ENCODE measurements around the gene ATP6V1D.

ATP6V1D gene

GRCh38 chr14:67387195-67387594 lies 27.6 kb upstream of the ATP6V1D start:
- Mint-ChIP-seq H3K27ac (no peak overlapping the region), H3K9me3 (no peaks in the 10 kb centered on the region), H3K4me1 (peaks cover 3% of the 10 kb centered on the region), H3K36me3 (ENCODE audit: low read depth) (peaks cover 40% of the 10 kb centered on the region), H3K4me3 (no peak overlapping the region), H3K27me3 (no peaks in the 10 kb centered on the region)
- no peak for DNase-seq
- no peak for ATAC-seq

GRCh38 chr14:67385618-67386017 lies 26.0 kb upstream of the ATP6V1D start:
- peaks cover 53% of the 10 kb centered on the region for H3K36me3 Mint-ChIP-seq (ENCODE audit: low read depth)

DNA sequence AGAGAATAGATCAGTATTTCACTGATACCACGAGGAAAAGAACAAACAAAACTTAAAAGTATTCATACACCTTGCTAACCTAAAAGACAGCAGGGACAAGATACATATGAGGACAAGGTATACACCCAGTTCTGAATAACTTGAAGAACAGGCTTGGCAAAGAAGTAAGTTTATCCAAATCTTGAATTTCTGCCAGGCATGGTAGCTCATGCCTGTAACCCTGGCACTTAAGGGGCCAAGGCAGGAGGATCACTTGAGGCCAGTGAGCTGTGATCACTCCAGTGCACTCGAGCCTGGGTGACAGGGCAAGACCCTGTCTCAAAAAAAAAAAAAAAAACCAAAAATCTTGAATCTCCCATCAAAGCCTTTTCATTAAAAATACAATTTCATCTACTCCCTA lies 25.5 kb upstream of the ATP6V1D start:
- H3K4me1 Mint-ChIP-seq, result peaks cover 3% of the 10 kb centered on the region
- ATAC-seq (no peak), DNase-seq (no peak)
- H3K4me3 Mint-ChIP-seq, result no peak overlapping the region
- H3K27ac Mint-ChIP-seq, result no peak overlapping the region
- no peaks in the 10 kb centered on the region for H3K9me3 Mint-ChIP-seq
- H3K36me3 Mint-ChIP-seq (ENCODE audit: low read depth), result peaks cover 57% of the 10 kb centered on the region
- no peaks in the 10 kb centered on the region for H3K27me3 Mint-ChIP-seq

More at GRCh38 chr14:67385618-67386017, 26.0 kb upstream of the ATP6V1D start:
- no peak for ATAC-seq
- no peak for DNase-seq
- Mint-ChIP-seq H3K27me3 (no peaks in the 10 kb centered on the region), H3K4me3 (no peak overlapping the region), H3K4me1 (peaks cover 3% of the 10 kb centered on the region), H3K9me3 (no peaks in the 10 kb centered on the region), H3K27ac (no peak overlapping the region)

DNA sequence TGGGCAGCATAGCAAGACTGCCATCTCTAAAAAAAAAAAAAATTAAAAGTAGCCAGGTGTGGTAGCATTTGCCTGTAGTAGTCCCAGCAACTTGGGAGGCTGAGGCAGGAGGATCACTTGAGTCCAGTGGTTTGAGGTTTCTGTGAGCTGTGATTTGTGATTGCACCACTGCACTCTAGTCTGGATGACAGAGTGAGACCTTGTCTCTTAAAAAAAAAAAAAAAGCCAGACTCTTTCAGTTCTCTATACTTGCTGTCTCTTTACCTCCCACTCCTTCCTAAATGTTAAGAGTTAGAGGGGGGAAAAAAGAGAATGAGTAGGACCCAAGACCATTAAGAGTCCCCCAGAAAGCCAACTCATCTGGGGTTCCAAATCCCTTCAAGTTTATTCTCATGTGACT lies 18.3 kb upstream of the ATP6V1D start:
- no peaks in the 10 kb centered on the region for H3K9me3 Mint-ChIP-seq
- no peak overlapping the region for H3K4me3 Mint-ChIP-seq
- peaks cover 78% of the 10 kb centered on the region for H3K36me3 Mint-ChIP-seq (ENCODE audit: low read depth)
- no peak for DNase-seq
- no peaks in the 10 kb centered on the region for H3K27me3 Mint-ChIP-seq
- no peak for ATAC-seq
- no peak overlapping the region for H3K27ac Mint-ChIP-seq
- peaks cover 18% of the 10 kb centered on the region for H3K4me1 Mint-ChIP-seq

DNA sequence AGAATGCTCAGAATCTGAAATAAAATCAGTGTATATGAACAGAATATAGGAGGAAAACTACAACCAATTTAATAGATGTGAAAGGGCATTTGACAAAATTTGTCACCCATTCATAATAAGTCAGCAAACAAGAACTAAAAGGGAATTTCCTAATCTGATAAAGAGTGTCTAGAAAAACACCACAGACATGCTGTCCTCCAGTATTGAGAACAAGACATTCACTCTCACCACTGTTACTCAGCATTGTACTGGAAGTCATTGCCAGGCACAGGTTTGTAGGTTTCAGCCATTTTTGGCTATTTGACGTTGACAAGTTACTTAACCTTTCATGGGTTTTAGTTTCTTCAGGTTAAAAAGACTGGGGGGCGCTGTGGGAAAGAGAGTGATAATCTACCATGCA lies 13.7 kb upstream of the ATP6V1D start:
- Mint-ChIP-seq H3K27ac (peak overlapping the region; percentile 72), H3K4me3 (no peak overlapping the region), H3K4me1 (peaks cover 53% of the 10 kb centered on the region), H3K27me3 (no peaks in the 10 kb centered on the region), H3K36me3 (ENCODE audit: low read depth) (peaks cover 67% of the 10 kb centered on the region), H3K9me3 (no peaks in the 10 kb centered on the region)
- ATAC-seq, result peak; percentile 85
- no peak for DNase-seq

- Mint-ChIP-seq H3K9me3 (no peaks in the 10 kb centered on the region), H3K27me3 (no peaks in the 10 kb centered on the region), H3K36me3 (ENCODE audit: low read depth) (peaks cover 67% of the 10 kb centered on the region), H3K4me1 (peaks cover 57% of the 10 kb centered on the region), H3K27ac (peak overlapping the region; percentile 72), H3K4me3 (no peak overlapping the region)
- ATAC-seq (no peak), DNase-seq (no peak)
These were observed 13.2 kb upstream of the ATP6V1D start for GRCh38 chr14:67372833-67373232.

DNA sequence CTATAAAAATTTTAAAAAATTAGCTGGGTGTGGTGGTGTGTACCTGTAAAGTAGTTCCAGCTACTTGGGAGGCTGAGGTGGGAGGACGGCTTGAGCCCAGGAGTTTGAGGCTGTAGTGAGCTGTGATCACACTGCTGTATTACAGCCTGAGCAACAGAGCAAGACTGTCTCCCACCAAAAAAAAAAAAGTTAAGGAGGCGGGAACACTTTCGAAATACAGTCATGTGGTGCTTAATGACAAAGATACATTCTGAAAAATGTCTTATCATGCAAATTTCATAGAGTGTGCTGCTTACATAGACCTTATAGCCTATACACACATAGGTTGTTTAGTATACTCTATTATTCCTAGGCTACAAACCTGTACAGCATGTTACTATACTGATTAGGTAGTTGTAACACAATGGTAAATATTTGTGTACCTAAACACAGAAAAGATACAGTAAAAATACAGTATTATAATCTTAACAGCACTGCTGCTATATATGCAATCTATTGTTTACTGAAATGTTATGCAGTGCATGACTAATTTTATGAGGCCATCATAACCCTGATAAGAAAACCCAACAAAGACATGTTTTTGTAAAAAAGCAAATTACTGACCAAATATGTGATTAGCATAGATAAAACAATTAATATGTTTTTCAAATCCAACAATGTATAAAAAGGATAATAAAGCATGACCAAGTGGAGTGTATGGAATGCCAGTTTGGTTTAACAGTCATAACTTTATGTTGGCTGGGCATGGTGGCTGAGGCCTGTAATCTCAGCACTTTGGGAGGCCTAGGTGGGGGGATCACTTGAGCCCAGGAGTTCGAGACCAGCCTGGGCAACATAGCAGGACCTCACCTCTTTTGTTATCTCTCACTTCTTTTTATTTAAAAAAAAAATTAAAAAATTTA lies 11.9 kb upstream of the ATP6V1D start:
- peaks cover 63% of the 10 kb centered on the region for H3K36me3 Mint-ChIP-seq (ENCODE audit: low read depth)
- no peak for ATAC-seq
- no peaks in the 10 kb centered on the region for H3K9me3 Mint-ChIP-seq
- DNase-seq, result no peak
- no peaks in the 10 kb centered on the region for H3K27me3 Mint-ChIP-seq
- H3K4me3 Mint-ChIP-seq, result no peak overlapping the region
- H3K4me1 Mint-ChIP-seq, result peaks cover 59% of the 10 kb centered on the region
- H3K27ac Mint-ChIP-seq, result peak overlapping the region; percentile 38

DNA sequence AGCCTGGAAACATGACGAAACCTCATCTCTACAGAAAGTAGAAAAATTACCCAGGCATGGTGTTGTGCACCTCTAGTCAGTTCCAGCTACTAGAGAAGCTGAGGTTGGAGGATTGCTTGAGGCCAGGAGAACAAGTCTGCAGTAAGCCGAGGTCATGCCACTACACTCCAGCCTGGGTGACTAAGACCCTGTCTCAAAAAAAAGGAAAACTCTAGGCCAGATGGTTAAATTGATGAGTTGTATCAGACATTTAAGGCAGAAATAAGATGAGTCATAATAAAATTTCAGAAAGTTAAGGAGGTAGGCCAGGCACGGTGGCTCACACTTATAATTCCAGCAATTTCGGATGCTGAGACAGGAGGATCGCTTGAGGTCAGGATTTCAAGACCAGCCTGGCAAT lies 11.2 kb upstream of the ATP6V1D start:
- Mint-ChIP-seq H3K4me1 (peaks cover 64% of the 10 kb centered on the region), H3K9me3 (no peaks in the 10 kb centered on the region), H3K36me3 (ENCODE audit: low read depth) (peaks cover 64% of the 10 kb centered on the region), H3K27ac (peak overlapping the region; percentile 38), H3K27me3 (no peaks in the 10 kb centered on the region), H3K4me3 (no peak overlapping the region)
- DNase-seq (no peak), ATAC-seq (peak; percentile 66)

DNA sequence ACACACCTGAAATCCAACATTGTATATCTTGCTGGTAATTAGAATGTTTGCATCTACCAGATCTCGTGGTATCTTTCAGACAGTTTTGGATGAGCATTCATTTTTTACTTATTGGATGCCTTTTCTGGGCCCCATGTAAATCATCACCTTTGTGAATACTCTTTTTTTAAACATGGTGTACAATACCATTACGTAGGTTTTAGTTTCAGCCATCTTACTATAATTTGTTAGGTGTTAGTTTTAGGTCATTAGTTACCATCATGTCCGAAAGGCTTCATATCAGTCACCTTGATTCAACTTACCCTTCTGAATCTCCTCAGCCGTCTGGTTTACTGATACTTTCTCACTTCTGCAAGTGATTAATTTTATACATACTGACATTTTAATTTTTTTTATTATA lies 5.9 kb upstream of the ATP6V1D start:
- no peaks in the 10 kb centered on the region for H3K9me3 Mint-ChIP-seq
- H3K36me3 Mint-ChIP-seq (ENCODE audit: low read depth), result peaks cover 70% of the 10 kb centered on the region
- DNase-seq (no peak), ATAC-seq (no peak)
- no peak overlapping the region for H3K27ac Mint-ChIP-seq
- no peak overlapping the region for H3K4me3 Mint-ChIP-seq
- H3K4me1 Mint-ChIP-seq, result peaks cover 66% of the 10 kb centered on the region
- H3K27me3 Mint-ChIP-seq, result no peaks in the 10 kb centered on the region

- DNase-seq (no peak), ATAC-seq (peak; percentile 18)
- Mint-ChIP-seq H3K27ac (peak overlapping the region; percentile 98), H3K4me1 (peaks cover 68% of the 10 kb centered on the region), H3K4me3 (peak overlapping the region; percentile 96), H3K9me3 (no peaks in the 10 kb centered on the region), H3K36me3 (ENCODE audit: low read depth) (peaks cover 44% of the 10 kb centered on the region), H3K27me3 (peaks cover 2% of the 10 kb centered on the region)
These were observed 1.0 kb upstream of the ATP6V1D start for GRCh38 chr14:67360470-67361206.

GRCh38 chr14:67358924-67359774 lies 455 bp downstream of the ATP6V1D start:
- ATAC-seq, result no peak
- Mint-ChIP-seq H3K27ac (peak overlapping the region; percentile 98), H3K9me3 (no peaks in the 10 kb centered on the region), H3K4me3 (peak overlapping the region; percentile 96), H3K27me3 (peaks cover 2% of the 10 kb centered on the region), H3K4me1 (peaks cover 61% of the 10 kb centered on the region), H3K36me3 (ENCODE audit: low read depth) (peaks cover 32% of the 10 kb centered on the region)
- no peak for DNase-seq

DNA sequence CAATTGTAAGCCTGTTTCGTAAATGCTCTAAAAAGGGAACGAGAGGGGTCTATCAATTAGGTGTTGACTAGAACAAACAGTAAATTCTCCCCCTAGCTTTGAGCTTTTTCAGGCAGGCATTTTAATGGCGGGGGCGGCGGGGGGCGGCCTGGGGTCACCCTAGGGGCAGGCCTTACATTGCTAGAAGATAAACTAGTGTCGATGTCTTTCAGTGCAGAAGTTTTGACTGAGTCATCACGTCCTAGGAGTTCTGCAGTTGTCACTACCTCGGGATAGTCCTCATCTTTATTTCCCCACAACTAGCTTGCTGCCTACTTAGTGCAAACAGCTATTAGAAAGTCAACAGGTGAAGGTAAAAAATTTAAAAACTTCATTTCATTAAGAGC lies 1.6 kb downstream of the ATP6V1D start:
- ATAC-seq, result no peak
- Mint-ChIP-seq H3K9me3 (no peaks in the 10 kb centered on the region), H3K27me3 (peaks cover 2% of the 10 kb centered on the region), H3K4me1 (peaks cover 52% of the 10 kb centered on the region), H3K27ac (no peak overlapping the region), H3K4me3 (peak overlapping the region; percentile 96), H3K36me3 (ENCODE audit: low read depth) (peaks cover 27% of the 10 kb centered on the region)
- DNase-seq, result no peak

DNA sequence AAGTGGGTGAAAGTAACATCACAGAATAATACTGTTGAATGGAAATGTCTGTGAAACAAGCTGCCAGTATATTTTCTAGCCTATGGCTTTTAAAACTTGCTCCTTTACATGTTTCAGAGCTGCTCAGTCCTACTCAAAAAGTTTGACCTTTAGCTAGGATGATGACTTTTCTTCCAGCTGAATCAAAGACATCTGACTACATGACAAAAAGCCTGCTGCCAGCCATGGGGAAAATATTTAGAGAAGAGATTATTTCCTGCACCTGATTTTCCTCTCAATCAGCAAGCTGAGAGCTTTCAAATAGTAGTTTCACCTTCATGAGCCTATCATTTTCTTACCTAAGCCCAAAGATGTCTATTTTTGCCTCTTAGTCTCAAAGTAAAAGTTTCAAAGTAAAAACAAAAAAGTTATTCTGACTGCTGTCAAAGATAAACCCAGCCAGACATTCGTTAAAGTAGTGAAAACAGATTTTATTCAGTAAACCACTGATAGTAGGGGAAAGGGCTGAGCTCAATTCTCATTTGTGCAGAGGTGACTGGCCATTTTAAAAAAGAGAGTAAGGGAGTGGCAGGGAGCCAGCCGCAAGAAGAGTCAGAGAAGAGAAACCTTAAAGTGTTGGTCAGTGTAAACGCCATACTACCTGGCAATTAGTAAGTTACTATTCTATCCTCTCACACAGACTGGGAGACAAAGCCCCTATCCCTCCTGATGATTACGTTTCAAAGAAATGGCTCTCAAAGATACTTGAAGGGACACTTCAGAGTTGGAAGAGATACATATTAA lies 2.2 kb downstream of the ATP6V1D start:
- H3K36me3 Mint-ChIP-seq (ENCODE audit: low read depth), result peaks cover 26% of the 10 kb centered on the region
- ATAC-seq (no peak), DNase-seq (no peak)
- peak overlapping the region; percentile 4 for H3K27ac Mint-ChIP-seq
- no peaks in the 10 kb centered on the region for H3K9me3 Mint-ChIP-seq
- H3K27me3 Mint-ChIP-seq, result peaks cover 2% of the 10 kb centered on the region
- H3K4me3 Mint-ChIP-seq, result peak overlapping the region; percentile 96
- H3K4me1 Mint-ChIP-seq, result peaks cover 47% of the 10 kb centered on the region

GRCh38 chr14:67352055-67352454 lies 7.5 kb downstream of the ATP6V1D start:
- H3K4me1 Mint-ChIP-seq, result peaks cover 11% of the 10 kb centered on the region
- no peaks in the 10 kb centered on the region for H3K9me3 Mint-ChIP-seq
- no peak for DNase-seq
- peaks cover 11% of the 10 kb centered on the region for H3K36me3 Mint-ChIP-seq (ENCODE audit: low read depth)
- no peak for ATAC-seq
- no peak overlapping the region for H3K4me3 Mint-ChIP-seq
- H3K27ac Mint-ChIP-seq, result no peak overlapping the region
- H3K27me3 Mint-ChIP-seq, result no peaks in the 10 kb centered on the region
